Kidney epithelial cell (primary cell): ENCODE data around the gene YTHDF2. TPM values are rescaled to one million over a fixed set of nuclear protein-coding genes. Genes with fewer than 3 reads are reported as not detected.

Experiments
- DNase-seq: peaks from one replicate; pipeline ENCODE4 v3.0.0-alpha.2; 2010; ENCODE audit warnings: low read depth
- H3K27me3 ChIP-seq: 2 replicates; pipeline ENCODE4 v1.6.0; 2011; ENCODE audit warnings: low read length; ENCODE audit not compliant: control insufficient read depth, insufficient read depth
- H3K36me3 ChIP-seq: 2 replicates; pipeline ENCODE4 v1.5.1; 2011; ENCODE audit warnings: low read length; ENCODE audit not compliant: control insufficient read depth, insufficient read depth
- H3K4me3 ChIP-seq: 2 replicates; pipeline ENCODE4 v1.5.1; 2011; ENCODE audit warnings: low read depth, mild to moderate bottlenecking, control low read depth, low read length
- CTCF ChIP-seq: IDR thresholded peaks from 2 replicates; pipeline ENCODE4 v1.5.1; 2011; ENCODE audit warnings: mild to moderate bottlenecking, moderate library complexity, low read length, control low read depth, inconsistent platforms; ENCODE audit not compliant: insufficient read depth, poor library complexity, severe bottlenecking
- total RNA-seq: library from RNA; depleted of rRNA; stranded (reverse); fragments of >200 nt; gene quantifications from 2 replicates; pipeline ENCODE4 v1.2.3, GENCODE V29; 2015

YTHDF2 gene
- total RNA-seq, 1 donor from 2014 or later = 114 TPM

- Histone ChIP-seq H3K36me3 (no peaks in the 10 kb centered on the region), H3K4me3 (no peak overlapping the region), H3K27me3 (peaks cover 64% of the 10 kb centered on the region)
- DNase-seq = no peak
- no peak for TF ChIP-seq CTCF
Observed at GRCh38 chr1:28812669-28813468, 76.1 kb downstream of the YTHDF2 start.

GRCh38 chr1:28813931-28814465 is 77.3 kb downstream of the YTHDF2 start:
- no peak overlapping the region for H3K4me3 ChIP-seq
- H3K27me3 ChIP-seq = peaks cover 66% of the 10 kb centered on the region
- no peaks in the 10 kb centered on the region for H3K36me3 ChIP-seq
- no peak for TF ChIP-seq CTCF
- DNase-seq = no peak

GRCh38 chr1:28815533-28816185 is 78.9 kb downstream of the YTHDF2 start:
- no peak for TF ChIP-seq CTCF
- no peak for DNase-seq
- H3K27me3 ChIP-seq = peaks cover 61% of the 10 kb centered on the region
- H3K36me3 ChIP-seq = no peaks in the 10 kb centered on the region
- H3K4me3 ChIP-seq = no peak overlapping the region

GRCh38 chr1:28817133-28817532 is 80.4 kb downstream of the YTHDF2 start:
- no peak for DNase-seq
- no peaks in the 10 kb centered on the region for H3K36me3 ChIP-seq
- no peak for TF ChIP-seq CTCF
- H3K27me3 ChIP-seq = peaks cover 48% of the 10 kb centered on the region
- no peak overlapping the region for H3K4me3 ChIP-seq

- H3K4me3 ChIP-seq = no peak overlapping the region
- H3K36me3 ChIP-seq = no peaks in the 10 kb centered on the region
- DNase-seq = no peak
- no peak for TF ChIP-seq CTCF
- peaks cover 29% of the 10 kb centered on the region for H3K27me3 ChIP-seq
Observed at GRCh38 chr1:28819020-28819419, 82.3 kb downstream of the YTHDF2 start.

Other genes with a start within 250 kb of the YTHDF2 start
- 37.6 and 45.2 TPM in 2 replicates for gene RCC1, start 230.9 kb upstream of the YTHDF2 start, total RNA-seq
- 11.9 and 20.1 TPM in 2 replicates for gene TRNAU1AP, start 183.9 kb upstream of the YTHDF2 start, total RNA-seq
- 9.6 and 13.5 TPM in 2 replicates for gene RAB42, start 144.7 kb upstream of the YTHDF2 start, total RNA-seq
- gene TAF12, start 93.9 kb upstream of the YTHDF2 start, total RNA-seq = 22.4 and 24.6 TPM in 2 replicates
- gene RNU11, start 88.3 kb upstream of the YTHDF2 start, total RNA-seq = not detected in 2 replicates
- 9.9 and 11.8 TPM in 2 replicates for gene GMEB1, start 68.2 kb upstream of the YTHDF2 start, total RNA-seq
- gene OPRD1, start 75.2 kb downstream of the YTHDF2 start, total RNA-seq = 0.21 and 0.34 TPM in 2 replicates
- gene EPB41, start 177.6 kb downstream of the YTHDF2 start, total RNA-seq = 40.5 and 40.7 TPM in 2 replicates